Erythroblast (primary cell): ENCODE data around the gene LMO1.

Experiments
- DNase-seq, 2 experiments: peaks; one replicate each; lab custom pipeline; 2025; lab: John Stamatoyannopoulos, UW
- GATA1 ChIP-seq: IDR thresholded peaks from 2 replicates; pipeline ENCODE4 v1.6.1; 2011; ENCODE audit warnings: low read depth, mild to moderate bottlenecking, control low read depth, low read length, moderate library complexity
- POLR2A ChIP-seq: IDR thresholded peaks from 2 replicates; pipeline ENCODE4 v1.6.1; 2011; ENCODE audit warnings: mild to moderate bottlenecking, low read length

The LMO1 gene

GRCh38 chr11:8237453-8237852 lies 26.2 kb downstream of the LMO1 start:
- TF ChIP-seq GATA1 (no peak), POLR2A (no peak)
- no peak for DNase-seq

GRCh38 chr11:8235925-8236324 lies 27.8 kb downstream of the LMO1 start:
- TF ChIP-seq POLR2A (no peak), GATA1 (no peak)
- DNase-seq: no peak

GRCh38 chr11:8234910-8235309 lies 28.8 kb downstream of the LMO1 start:
- DNase-seq: no peak
- TF ChIP-seq GATA1 (no peak), POLR2A (no peak)

- DNase-seq: no peak
- TF ChIP-seq GATA1: no peak
- TF ChIP-seq POLR2A: no peak
These were observed 29.3 kb downstream of the LMO1 start for GRCh38 chr11:8234425-8234821.

- no peak for DNase-seq
- TF ChIP-seq POLR2A (no peak), GATA1 (no peak)
These were observed 29.8 kb downstream of the LMO1 start for GRCh38 chr11:8233691-8234424.

GRCh38 chr11:8232849-8233606 lies 30.6 kb downstream of the LMO1 start:
- TF ChIP-seq POLR2A (no peak), GATA1 (no peak)
- DNase-seq: no peak

- no peak for DNase-seq
- TF ChIP-seq POLR2A (no peak), GATA1 (no peak)
These were observed 31.3 kb downstream of the LMO1 start for GRCh38 chr11:8232414-8232813.

- TF ChIP-seq GATA1 (no peak), POLR2A (no peak)
- DNase-seq: no peak
These were observed 31.7 kb downstream of the LMO1 start for GRCh38 chr11:8231979-8232378.

GRCh38 chr11:8230921-8231847 lies 32.5 kb downstream of the LMO1 start:
- DNase-seq: no peak
- TF ChIP-seq GATA1 (no peak), POLR2A (no peak)

GRCh38 chr11:8230178-8230859 lies 33.4 kb downstream of the LMO1 start:
- no peak for TF ChIP-seq GATA1
- TF ChIP-seq POLR2A: no peak

GRCh38 chr11:8229299-8230177 lies 34.1 kb downstream of the LMO1 start:
- no peak for DNase-seq
- TF ChIP-seq GATA1 (no peak), POLR2A (no peak)

More at GRCh38 chr11:8230178-8230859, 33.4 kb downstream of the LMO1 start:
- DNase-seq: no peak

GRCh38 chr11:8228231-8228630 lies 35.4 kb downstream of the LMO1 start:
- TF ChIP-seq POLR2A (no peak), GATA1 (no peak)
- DNase-seq: no peak
